Measurements from ENCODE around the gene AKAP11.

AKAP11 gene

DNA sequence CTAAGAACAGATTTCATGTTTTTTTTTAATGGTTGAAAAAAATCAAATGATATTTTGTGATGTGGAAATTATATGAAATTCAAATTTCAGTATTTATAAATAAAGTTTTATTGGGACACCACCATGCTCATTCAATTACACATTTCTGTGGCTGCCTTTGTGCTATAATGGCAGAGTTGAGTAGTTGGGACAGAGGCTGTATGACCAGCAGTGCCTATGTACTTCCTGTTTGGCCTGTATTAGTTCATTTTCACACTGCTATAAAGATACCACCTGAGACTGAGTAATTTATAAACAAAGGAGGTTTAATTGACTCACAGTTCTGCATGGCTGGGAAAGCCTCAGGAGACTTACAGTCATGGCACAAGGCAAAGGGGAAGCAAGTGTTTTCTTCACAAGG lies 33.6 kb downstream of the AKAP11 start:
- DNase-seq (ENCODE audit: low read depth, low spot score), result no peak
- Histone ChIP-seq H3K27me3 (ENCODE audit: control insufficient read depth, insufficient read depth, low read length) (no peaks in the 10 kb centered on the region), H3K4me3 (ENCODE audit: low read length) (no peak overlapping the region), H3K9me3 (ENCODE audit: control insufficient read depth, insufficient read depth, low read length) (no peaks in the 10 kb centered on the region), H3K27ac (ENCODE audit: low read length) (no peak overlapping the region), H3K36me3 (ENCODE audit: control insufficient read depth, insufficient read depth, low read length) (peaks cover 7% of the 10 kb centered on the region; the same call in 1 of the 2 replicates), H3K4me1 (ENCODE audit: control insufficient read depth, insufficient read depth, low read length) (no peaks in the 10 kb centered on the region)

DNA sequence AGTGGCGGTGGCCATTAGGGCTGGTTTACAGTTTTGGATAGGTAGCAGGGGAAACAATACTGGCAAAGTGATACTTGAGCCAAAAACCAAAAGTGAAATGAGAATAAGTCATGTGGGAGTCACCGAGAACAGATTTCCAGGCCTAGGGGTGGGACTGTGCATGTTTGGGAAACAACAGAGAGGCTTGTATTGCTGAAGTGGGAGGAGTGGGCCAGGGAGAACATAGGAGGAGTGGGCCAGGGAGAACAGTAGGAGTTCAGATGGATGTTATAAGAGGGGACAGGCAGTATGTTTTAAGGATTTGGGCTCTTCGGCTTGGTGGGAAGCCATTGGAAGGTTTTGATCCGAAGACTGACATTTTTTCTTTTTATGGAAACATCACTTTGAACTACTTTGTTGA lies 35.5 kb downstream of the AKAP11 start:
- Histone ChIP-seq H3K4me1 (ENCODE audit: control insufficient read depth, insufficient read depth, low read length) (no peaks in the 10 kb centered on the region), H3K27me3 (ENCODE audit: control insufficient read depth, insufficient read depth, low read length) (no peaks in the 10 kb centered on the region), H3K9me3 (ENCODE audit: control insufficient read depth, insufficient read depth, low read length) (no peaks in the 10 kb centered on the region), H3K27ac (ENCODE audit: low read length) (no peak overlapping the region), H3K36me3 (ENCODE audit: control insufficient read depth, insufficient read depth, low read length) (0 out of 2 replicates have a peak, but pooled peaks cover 3% of the 10 kb centered on the region), H3K4me3 (ENCODE audit: low read length) (no peak overlapping the region)
- WGBS (ENCODE audit: insufficient coverage, insufficient read length), result no CpG with 5 or more reads among the region's 4 CpGs
- DNase-seq (ENCODE audit: low read depth, low spot score), result no peak

DNA sequence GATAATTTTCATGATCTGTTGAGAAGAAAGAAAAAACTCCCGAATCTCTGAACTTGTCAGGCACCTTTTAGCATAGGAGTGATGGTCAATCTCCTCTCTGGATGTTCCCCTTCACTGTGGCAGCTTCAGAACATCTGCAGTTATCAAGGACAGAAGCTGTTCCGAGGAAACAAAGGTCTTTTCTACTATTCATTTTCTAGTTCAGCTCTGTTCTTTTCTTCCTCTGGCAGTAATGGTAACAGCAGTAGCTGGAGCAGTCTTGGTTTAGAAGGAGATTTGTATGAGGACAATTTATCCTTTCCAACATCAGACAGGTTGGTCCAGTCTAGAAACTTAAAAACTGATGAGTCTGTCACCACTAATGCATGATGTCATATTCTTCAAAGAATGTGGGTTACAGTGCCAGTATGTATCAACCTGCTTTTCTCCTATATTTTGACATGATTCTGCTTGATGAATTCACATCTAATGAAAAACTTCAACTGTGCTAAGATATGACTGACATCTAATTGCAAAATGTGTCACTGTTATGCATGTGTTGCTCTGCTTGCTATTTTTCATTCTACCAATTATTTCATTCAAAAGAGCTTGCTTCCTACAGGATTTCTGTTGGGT lies 41.0 kb downstream of the AKAP11 start:
- H3K27ac ChIP-seq (ENCODE audit: low read length), result no peak overlapping the region
- no peaks in the 10 kb centered on the region for H3K27me3 ChIP-seq (ENCODE audit: control insufficient read depth, insufficient read depth, low read length)
- H3K36me3 ChIP-seq (ENCODE audit: control insufficient read depth, insufficient read depth, low read length), result 0 out of 2 replicates have a peak, but pooled peaks cover 3% of the 10 kb centered on the region
- DNase-seq (ENCODE audit: low read depth, low spot score), result no peak
- no peaks in the 10 kb centered on the region for H3K4me1 ChIP-seq (ENCODE audit: control insufficient read depth, insufficient read depth, low read length)
- H3K9me3 ChIP-seq (ENCODE audit: control insufficient read depth, insufficient read depth, low read length), result no peaks in the 10 kb centered on the region
- WGBS (ENCODE audit: insufficient coverage, insufficient read length), result no CpG with 5 or more reads among the region's 2 CpGs
- no peak overlapping the region for H3K4me3 ChIP-seq (ENCODE audit: low read length)

GRCh38 chr13:42318570-42318969 lies 46.6 kb downstream of the AKAP11 start:
- no peak for DNase-seq (ENCODE audit: low read depth, low spot score)
- Histone ChIP-seq H3K36me3 (ENCODE audit: control insufficient read depth, insufficient read depth, low read length) (no peaks in the 10 kb centered on the region), H3K9me3 (ENCODE audit: control insufficient read depth, insufficient read depth, low read length) (no peaks in the 10 kb centered on the region), H3K27me3 (ENCODE audit: control insufficient read depth, insufficient read depth, low read length) (no peaks in the 10 kb centered on the region), H3K4me3 (ENCODE audit: low read length) (no peak overlapping the region), H3K4me1 (ENCODE audit: control insufficient read depth, insufficient read depth, low read length) (no peaks in the 10 kb centered on the region), H3K27ac (ENCODE audit: low read length) (no peak overlapping the region)
- 100% methylated on average over 1 of the region's 3 CpGs for WGBS (ENCODE audit: insufficient coverage, insufficient read length)

- H3K36me3 ChIP-seq (ENCODE audit: control insufficient read depth, insufficient read depth, low read length), result no peaks in the 10 kb centered on the region
- H3K4me3 ChIP-seq (ENCODE audit: low read length), result no peak overlapping the region
- no peak for DNase-seq (ENCODE audit: low read depth, low spot score)
- H3K27me3 ChIP-seq (ENCODE audit: control insufficient read depth, insufficient read depth, low read length), result no peaks in the 10 kb centered on the region
- WGBS (ENCODE audit: insufficient coverage, insufficient read length), result no CpG with 5 or more reads among the region's 4 CpGs
- no peaks in the 10 kb centered on the region for H3K9me3 ChIP-seq (ENCODE audit: control insufficient read depth, insufficient read depth, low read length)
- no peaks in the 10 kb centered on the region for H3K4me1 ChIP-seq (ENCODE audit: control insufficient read depth, insufficient read depth, low read length)
- no peak overlapping the region for H3K27ac ChIP-seq (ENCODE audit: low read length)
Observed at GRCh38 chr13:42320375-42320787, 48.4 kb downstream of the AKAP11 start.

DNA sequence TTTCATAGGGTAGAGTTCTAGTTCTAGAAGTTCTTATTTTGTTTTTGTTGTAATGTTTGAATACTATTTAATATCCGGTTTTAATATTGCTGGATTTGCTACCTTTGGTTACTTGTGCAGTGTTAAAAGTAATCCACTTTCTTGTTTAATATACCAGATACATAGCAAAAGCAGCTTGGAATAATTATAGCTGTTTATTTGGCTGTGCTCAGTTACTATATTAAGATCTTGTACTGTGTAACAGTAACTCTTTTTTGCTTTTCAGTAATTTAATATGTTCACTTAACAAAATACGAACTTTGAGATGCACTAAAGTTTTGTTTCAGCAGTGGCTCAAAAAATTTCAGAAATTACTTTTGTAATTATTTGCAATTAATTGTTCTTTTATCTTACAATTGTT lies 50.9 kb downstream of the AKAP11 start:
- H3K9me3 ChIP-seq (ENCODE audit: control insufficient read depth, insufficient read depth, low read length), result no peaks in the 10 kb centered on the region
- H3K4me3 ChIP-seq (ENCODE audit: low read length), result no peak overlapping the region
- WGBS (ENCODE audit: insufficient coverage, insufficient read length), result no CpG with 5 or more reads among the region's 2 CpGs

GRCh38 chr13:42324704-42325103 lies 52.8 kb downstream of the AKAP11 start:
- no peak overlapping the region for H3K27ac ChIP-seq (ENCODE audit: low read length)
- H3K36me3 ChIP-seq (ENCODE audit: control insufficient read depth, insufficient read depth, low read length), result no peaks in the 10 kb centered on the region
- no peak overlapping the region for H3K4me3 ChIP-seq (ENCODE audit: low read length)
- H3K9me3 ChIP-seq (ENCODE audit: control insufficient read depth, insufficient read depth, low read length), result no peaks in the 10 kb centered on the region
- no peaks in the 10 kb centered on the region for H3K27me3 ChIP-seq (ENCODE audit: control insufficient read depth, insufficient read depth, low read length)
- no peak for DNase-seq (ENCODE audit: low read depth, low spot score)
- H3K4me1 ChIP-seq (ENCODE audit: control insufficient read depth, insufficient read depth, low read length), result no peaks in the 10 kb centered on the region

More for the DNA sequence above, 50.9 kb downstream of the AKAP11 start:
- Histone ChIP-seq H3K36me3 (ENCODE audit: control insufficient read depth, insufficient read depth, low read length) (no peaks in the 10 kb centered on the region), H3K27me3 (ENCODE audit: control insufficient read depth, insufficient read depth, low read length) (no peaks in the 10 kb centered on the region), H3K4me1 (ENCODE audit: control insufficient read depth, insufficient read depth, low read length) (no peaks in the 10 kb centered on the region), H3K27ac (ENCODE audit: low read length) (no peak overlapping the region)
- DNase-seq (ENCODE audit: low read depth, low spot score), result no peak

GRCh38 chr13:42327725-42328124 lies 55.8 kb downstream of the AKAP11 start:
- Histone ChIP-seq H3K27ac (ENCODE audit: low read length) (no peak overlapping the region), H3K27me3 (ENCODE audit: control insufficient read depth, insufficient read depth, low read length) (no peaks in the 10 kb centered on the region), H3K36me3 (ENCODE audit: control insufficient read depth, insufficient read depth, low read length) (no peaks in the 10 kb centered on the region), H3K4me1 (ENCODE audit: control insufficient read depth, insufficient read depth, low read length) (no peaks in the 10 kb centered on the region), H3K9me3 (ENCODE audit: control insufficient read depth, insufficient read depth, low read length) (no peaks in the 10 kb centered on the region), H3K4me3 (ENCODE audit: low read length) (no peak overlapping the region)
- no peak for DNase-seq (ENCODE audit: low read depth, low spot score)

DNA sequence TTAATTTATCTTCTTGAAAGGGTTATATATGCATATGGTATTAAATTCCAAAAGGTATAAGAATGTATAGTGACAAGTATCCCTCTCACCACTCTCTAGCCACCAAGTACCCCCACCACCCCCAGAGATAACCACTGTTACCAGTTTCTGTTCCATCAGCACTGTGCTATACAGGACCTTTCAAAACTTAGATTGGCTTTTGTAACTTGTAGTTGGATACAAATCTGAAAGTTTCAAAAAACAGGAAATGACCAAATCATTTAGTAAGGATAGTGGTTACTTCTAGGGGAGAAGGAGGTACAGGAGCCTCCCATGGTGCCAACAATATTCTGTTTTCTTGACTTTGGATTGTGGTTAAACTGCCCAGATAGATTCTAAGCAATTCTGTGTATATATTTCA lies 56.7 kb downstream of the AKAP11 start:
- peaks cover under 1% of the 10 kb centered on the region; the same call in 1 of the 2 replicates for H3K4me1 ChIP-seq (ENCODE audit: control insufficient read depth, insufficient read depth, low read length)
- H3K9me3 ChIP-seq (ENCODE audit: control insufficient read depth, insufficient read depth, low read length), result no peaks in the 10 kb centered on the region
- no peaks in the 10 kb centered on the region for H3K27me3 ChIP-seq (ENCODE audit: control insufficient read depth, insufficient read depth, low read length)
- DNase-seq (ENCODE audit: low read depth, low spot score), result no peak
- no peak overlapping the region for H3K27ac ChIP-seq (ENCODE audit: low read length)
- H3K36me3 ChIP-seq (ENCODE audit: control insufficient read depth, insufficient read depth, low read length), result no peaks in the 10 kb centered on the region
- no peak overlapping the region for H3K4me3 ChIP-seq (ENCODE audit: low read length)

DNA sequence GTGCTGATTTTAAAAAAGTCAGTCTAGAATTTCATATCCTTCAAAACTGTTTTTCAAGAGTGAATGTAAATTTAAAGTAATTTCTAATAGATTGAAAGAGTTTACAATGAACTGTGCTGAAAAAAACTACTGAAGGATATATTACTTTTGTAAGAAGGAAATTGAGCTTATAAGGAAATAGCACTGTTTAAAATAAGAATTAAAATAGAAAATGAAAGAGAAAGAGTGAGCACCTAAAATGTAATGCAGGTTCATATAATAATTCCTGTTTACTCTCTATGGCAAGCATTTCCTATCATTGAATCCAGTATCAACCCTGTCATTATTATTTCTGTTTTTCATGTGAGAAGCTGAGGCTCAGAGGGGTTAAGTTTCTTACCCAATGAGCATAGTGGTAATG lies 57.3 kb downstream of the AKAP11 start:
- no peaks in the 10 kb centered on the region for H3K9me3 ChIP-seq (ENCODE audit: control insufficient read depth, insufficient read depth, low read length)
- H3K4me3 ChIP-seq (ENCODE audit: low read length), result no peak overlapping the region
- peaks cover 3% of the 10 kb centered on the region; the same call in 1 of the 2 replicates for H3K4me1 ChIP-seq (ENCODE audit: control insufficient read depth, insufficient read depth, low read length)
- H3K27me3 ChIP-seq (ENCODE audit: control insufficient read depth, insufficient read depth, low read length), result no peaks in the 10 kb centered on the region
- H3K27ac ChIP-seq (ENCODE audit: low read length), result no peak overlapping the region
- no peak for DNase-seq (ENCODE audit: low read depth, low spot score)
- H3K36me3 ChIP-seq (ENCODE audit: control insufficient read depth, insufficient read depth, low read length), result no peaks in the 10 kb centered on the region

DNA sequence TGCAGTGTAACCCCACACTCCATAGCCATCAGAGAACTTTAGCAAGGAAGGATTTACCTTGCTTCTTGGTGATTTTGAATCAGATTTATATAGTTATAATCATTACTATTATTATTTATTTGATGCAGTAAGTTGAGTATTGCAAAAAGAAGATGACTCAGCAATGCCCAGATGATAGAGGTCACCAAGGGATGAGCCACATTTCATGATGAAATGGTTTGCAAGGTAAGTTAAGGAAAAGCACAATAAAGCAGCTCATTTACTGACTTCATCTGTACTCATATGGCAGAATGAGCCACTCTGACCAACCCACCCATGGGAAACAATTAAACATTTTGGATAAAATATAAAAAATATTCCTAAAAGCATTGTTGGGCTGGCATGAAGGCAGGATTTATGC lies 59.1 kb downstream of the AKAP11 start:
- DNase-seq (ENCODE audit: low read depth, low spot score), result no peak
- peaks cover 5% of the 10 kb centered on the region; the same call in 1 of the 2 replicates for H3K4me1 ChIP-seq (ENCODE audit: control insufficient read depth, insufficient read depth, low read length)
- no peak overlapping the region for H3K27ac ChIP-seq (ENCODE audit: low read length)

More for the DNA sequence above, 59.1 kb downstream of the AKAP11 start:
- Histone ChIP-seq H3K36me3 (ENCODE audit: control insufficient read depth, insufficient read depth, low read length) (no peaks in the 10 kb centered on the region), H3K9me3 (ENCODE audit: control insufficient read depth, insufficient read depth, low read length) (no peaks in the 10 kb centered on the region), H3K27me3 (ENCODE audit: control insufficient read depth, insufficient read depth, low read length) (no peaks in the 10 kb centered on the region), H3K4me3 (ENCODE audit: low read length) (no peak overlapping the region)
